HG02678 (cell line): ENCODE measurements around the gene CYLD.

Source experiments
- ATAC-seq: cut with Tn5 transposase; IDR thresholded peaks from one replicate; pipeline ENCODE4 v1.9.1; 2021; ENCODE audit warnings: mild to moderate bottlenecking, moderate library complexity; ENCODE audit not compliant: unreplicated experiment

The CYLD gene

GRCh38 chr16:50711040-50711439, 30.8 kb upstream of the CYLD start:
- ATAC-seq = no peak

DNA sequence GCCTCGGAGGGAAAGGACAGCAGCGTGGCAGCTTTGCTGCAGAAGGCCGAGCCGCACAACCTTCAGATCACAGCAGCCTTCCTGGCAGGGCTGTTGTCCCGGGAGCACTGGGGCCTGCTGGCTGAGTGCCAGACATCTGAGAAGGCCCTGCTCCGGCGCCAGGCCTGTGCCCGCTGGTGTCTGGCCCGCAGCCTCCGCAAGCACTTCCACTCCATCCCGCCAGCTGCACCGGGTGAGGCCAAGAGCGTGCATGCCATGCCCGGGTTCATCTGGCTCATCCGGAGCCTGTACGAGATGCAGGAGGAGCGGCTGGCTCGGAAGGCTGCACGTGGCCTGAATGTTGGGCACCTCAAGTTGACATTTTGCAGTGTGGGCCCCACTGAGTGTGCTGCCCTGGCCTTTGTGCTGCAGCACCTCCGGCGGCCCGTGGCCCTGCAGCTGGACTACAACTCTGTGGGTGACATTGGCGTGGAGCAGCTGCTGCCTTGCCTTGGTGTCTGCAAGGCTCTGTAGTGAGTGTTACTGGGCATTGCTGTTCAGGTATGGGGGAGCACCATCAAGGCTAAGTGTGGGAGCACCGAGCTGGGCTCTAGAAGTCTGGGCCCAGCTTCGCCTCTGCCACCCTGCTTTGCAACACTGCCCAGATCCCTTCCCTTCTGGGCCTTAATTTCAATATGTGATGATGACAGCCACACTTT, 29.9 kb upstream of the CYLD start:
- ATAC-seq = no peak

GRCh38 chr16:50712560-50712898, 29.4 kb upstream of the CYLD start:
- no peak for ATAC-seq

- ATAC-seq = no peak
These were observed 28.9 kb upstream of the CYLD start for GRCh38 chr16:50712956-50713355.

- no peak for ATAC-seq
These were observed 24.8 kb upstream of the CYLD start for GRCh38 chr16:50717091-50717490.

DNA sequence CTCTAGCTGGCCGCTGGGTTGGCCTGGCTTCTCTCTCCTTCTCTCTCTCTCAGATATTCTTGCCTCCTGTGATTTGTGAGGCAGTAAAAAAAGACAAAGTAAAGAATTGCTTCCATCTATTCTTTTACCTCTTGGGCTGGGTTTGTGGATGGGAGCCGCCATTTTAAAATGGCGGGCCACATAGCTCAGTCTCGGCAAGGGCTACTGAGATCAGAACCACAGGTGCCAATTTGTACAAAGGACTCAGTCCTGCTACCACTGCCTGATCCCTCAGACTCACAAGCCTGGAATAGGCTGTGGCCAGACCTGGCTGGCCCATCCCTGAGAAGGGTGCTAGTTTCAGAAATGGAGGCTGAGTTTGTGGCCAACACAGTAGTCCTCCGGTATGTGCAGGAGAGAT, 24.4 kb upstream of the CYLD start:
- no peak for ATAC-seq

- no peak for ATAC-seq
These were observed 23.7 kb upstream of the CYLD start for GRCh38 chr16:50718061-50718760.

GRCh38 chr16:50718761-50719400, 23.0 kb upstream of the CYLD start:
- no peak for ATAC-seq

- no peak for ATAC-seq
These were observed 22.2 kb upstream of the CYLD start for GRCh38 chr16:50719401-50720337.

GRCh38 chr16:50721549-50722404, 20.1 kb upstream of the CYLD start:
- no peak for ATAC-seq

DNA sequence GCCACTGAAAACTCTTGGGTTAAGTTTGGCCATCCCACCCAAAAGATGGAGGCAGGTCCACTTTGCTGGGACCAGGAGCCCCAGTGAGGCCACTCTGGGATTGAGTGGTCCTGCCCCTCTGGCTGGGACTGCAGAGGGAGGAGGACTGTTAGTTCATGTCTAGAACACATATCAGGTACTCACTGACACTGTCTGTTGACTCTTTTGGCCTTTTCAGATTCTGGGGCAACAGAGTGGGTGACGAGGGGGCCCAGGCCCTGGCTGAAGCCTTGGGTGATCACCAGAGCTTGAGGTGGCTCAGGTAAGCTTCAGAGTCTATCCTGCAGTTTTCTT, 19.5 kb upstream of the CYLD start:
- ATAC-seq = no peak

DNA sequence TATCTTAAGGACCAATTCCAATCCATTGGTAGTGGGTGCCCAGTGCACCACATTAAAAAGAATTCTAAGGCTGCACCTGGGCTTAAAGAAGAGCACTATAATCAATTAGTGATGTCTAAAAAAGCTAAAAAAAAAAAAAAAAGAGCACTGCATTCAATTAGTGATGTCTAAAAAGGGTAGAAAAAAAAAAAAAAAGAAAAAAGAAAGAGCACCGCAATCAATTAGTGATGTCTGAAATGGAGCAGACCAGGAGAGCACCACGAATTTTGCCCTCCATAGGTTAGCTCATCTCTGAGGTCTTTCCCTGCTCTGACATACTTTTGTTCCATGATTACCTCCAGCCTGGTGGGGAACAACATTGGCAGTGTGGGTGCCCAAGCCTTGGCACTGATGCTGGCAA, 18.9 kb upstream of the CYLD start:
- ATAC-seq = no peak

DNA sequence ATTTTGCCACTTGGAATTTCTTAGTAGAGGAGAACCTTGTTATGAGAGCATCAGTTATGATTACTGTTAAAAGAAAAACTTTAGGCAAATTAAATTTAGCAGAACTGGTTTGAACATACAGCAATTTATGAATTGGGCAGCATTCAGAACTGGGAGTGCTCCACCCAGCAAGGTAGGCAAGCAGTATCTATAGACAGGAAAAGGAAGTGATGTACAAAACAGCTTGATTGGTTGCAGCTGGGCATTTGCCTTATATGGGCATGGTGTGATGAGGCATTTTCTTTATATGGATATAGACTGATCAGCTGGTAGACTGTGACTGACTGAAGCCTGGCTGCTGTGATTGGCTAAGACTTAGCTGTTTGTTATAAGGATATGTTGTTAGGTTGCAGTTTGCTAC, 17.6 kb upstream of the CYLD start:
- no peak for ATAC-seq

DNA sequence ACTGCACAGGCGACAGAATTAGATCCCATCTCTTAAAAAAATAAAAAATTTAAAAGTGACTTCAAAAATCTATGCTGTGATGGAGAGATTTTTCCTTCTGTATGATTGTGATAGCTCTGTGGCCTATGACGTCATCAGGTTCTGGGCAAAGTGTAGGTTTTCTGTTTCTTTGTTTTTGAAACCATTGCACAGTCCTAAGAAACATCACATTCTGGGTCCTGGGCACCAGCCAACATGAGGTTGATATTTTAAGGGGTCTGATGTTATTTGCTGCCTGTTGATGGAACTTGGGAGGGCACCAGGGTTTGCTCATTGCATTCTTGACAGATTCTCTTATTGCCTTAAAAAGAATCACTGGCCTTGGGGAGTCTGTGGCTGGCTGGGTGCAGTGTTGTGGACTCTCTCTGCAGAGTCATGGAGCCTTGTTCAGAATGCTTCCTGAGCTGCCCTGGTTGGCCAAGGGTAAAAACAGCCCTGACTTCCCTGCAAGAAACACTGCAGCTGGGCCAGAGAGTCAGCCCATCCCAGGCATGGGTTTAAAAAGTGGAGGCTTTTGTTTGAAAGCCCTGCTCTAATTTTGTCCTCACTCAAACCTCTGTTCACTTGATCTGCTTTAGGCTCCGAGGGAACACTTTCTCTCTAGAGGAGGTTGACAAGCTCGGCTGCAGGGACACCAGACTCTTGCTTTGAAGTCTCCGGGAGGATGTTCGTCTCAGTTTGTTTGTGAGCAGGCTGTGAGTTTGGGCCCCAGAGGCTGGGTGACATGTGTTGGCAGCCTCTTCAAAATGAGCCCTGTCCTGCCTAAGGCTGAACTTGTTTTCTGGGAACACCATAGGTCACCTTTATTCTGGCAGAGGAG, 10.5 kb upstream of the CYLD start:
- no peak for ATAC-seq

DNA sequence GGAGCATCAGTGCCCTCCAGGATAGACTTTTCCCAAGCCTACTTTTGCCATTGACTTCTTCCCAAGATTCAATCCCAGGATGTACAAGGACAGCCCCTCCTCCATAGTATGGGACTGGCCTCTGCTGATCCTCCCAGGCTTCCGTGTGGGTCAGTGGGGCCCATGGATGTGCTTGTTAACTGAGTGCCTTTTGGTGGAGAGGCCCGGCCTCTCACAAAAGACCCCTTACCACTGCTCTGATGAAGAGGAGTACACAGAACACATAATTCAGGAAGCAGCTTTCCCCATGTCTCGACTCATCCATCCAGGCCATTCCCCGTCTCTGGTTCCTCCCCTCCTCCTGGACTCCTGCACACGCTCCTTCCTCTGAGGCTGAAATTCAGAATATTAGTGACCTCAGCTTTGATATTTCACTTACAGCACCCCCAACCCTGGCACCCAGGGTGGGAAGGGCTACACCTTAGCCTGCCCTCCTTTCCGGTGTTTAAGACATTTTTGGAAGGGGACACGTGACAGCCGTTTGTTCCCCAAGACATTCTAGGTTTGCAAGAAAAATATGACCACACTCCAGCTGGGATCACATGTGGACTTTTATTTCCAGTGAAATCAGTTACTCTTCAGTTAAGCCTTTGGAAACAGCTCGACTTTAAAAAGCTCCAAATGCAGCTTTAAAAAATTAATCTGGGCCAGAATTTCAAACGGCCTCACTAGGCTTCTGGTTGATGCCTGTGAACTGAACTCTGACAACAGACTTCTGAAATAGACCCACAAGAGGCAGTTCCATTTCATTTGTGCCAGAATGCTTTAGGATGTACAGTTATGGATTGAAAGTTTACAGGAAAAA, 9.7 kb upstream of the CYLD start:
- ATAC-seq = no peak

DNA sequence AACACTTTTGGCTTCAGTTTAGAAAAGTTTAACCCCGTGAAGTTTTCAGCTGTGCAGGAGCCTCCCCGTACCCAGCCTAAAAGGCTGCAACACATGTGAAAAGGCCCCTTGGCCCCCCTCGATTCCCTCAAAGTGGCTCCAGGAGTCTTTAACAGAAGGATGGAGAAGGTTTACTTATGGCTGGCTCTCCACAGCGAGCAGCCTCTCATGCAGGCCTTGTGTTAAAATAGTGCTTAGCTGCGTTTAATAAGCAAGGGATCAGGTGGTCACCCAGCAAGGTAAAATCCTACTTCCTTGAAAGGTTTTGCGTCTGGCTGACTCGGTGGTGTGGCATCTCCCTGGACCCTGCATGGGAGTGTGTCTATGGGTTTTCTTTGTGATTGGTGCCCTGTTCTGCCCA, 8.4 kb upstream of the CYLD start:
- no peak for ATAC-seq

DNA sequence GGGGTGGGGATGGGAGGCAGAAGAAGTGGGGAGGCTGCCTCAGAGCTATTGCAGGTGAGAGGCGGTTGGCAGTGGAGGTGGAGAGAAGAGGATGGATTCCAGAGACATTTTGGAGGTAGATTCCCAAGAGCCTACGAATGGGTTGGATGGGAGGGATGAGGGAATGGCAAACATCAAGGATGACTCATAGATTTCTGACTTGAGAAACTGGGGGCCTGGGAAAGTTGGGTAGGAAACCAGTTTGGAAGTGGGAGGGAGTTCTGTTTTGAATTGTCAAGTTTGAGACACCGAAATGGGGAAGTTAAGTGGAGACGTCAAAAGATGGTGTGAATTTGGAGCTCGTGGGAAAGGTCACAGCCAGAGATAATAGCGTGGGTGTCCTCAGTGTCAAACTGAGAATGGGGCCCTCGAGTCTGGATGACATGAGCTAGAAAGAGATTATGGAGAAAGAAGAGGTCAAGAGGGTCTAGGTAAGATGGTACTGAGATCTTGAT, 6.2 kb upstream of the CYLD start:
- no peak for ATAC-seq

GRCh38 chr16:50736448-50736847, 5.4 kb upstream of the CYLD start:
- ATAC-seq = no peak
